ENCODE measurements around the gene KRT75. TPM values are rescaled to one million over a fixed set of nuclear protein-coding genes. Genes with fewer than 3 reads are reported as not detected.

The KRT75 gene
- polyA plus RNA-seq, 1 donor from 2014 or later, result not detected

- Histone ChIP-seq H4K20me1 (ENCODE audit: insufficient read depth) (no peaks in the 10 kb centered on the region), H3F3A (ENCODE audit: insufficient read depth, low read length, poor library complexity, severe bottlenecking) (no peaks in the 10 kb centered on the region), H3K9me3 (ENCODE audit: low read length) (no peaks in the 10 kb centered on the region), H3K27ac (ENCODE audit: low read length) (no peak overlapping the region), H3K9ac (ENCODE audit: low read length) (no peak overlapping the region), H3K4me2 (ENCODE audit: low read length) (no peak overlapping the region), H3K36me3 (ENCODE audit: insufficient read depth, low read length) (no peaks in the 10 kb centered on the region), H3K4me3 (ENCODE audit: low read length) (no peak overlapping the region), H3K9me2 (ENCODE audit: insufficient read depth, low read length) (no peaks in the 10 kb centered on the region), H2AFZ (ENCODE audit: low read depth, low read length) (no peak overlapping the region), H3K27me3 (ENCODE audit: insufficient read depth, low read depth, low read length) (no peaks in the 10 kb centered on the region), H3K79me2 (replicated peaks; ENCODE audit: insufficient read depth, low read length) (no peaks in the 10 kb centered on the region)
- TF ChIP-seq REST (IDR thresholded peaks at IDR 0.05; ENCODE audit: borderline replicate concordance) (no peak), MXI1 (conservative IDR thresholded peaks at IDR 0.05; ENCODE audit: poor library complexity, severe bottlenecking) (no peak), SMC3 (conservative IDR thresholded peaks at IDR 0.05; ENCODE audit: poor library complexity) (no peak), EZH2 (IDR thresholded peaks at IDR 0.05; ENCODE audit: borderline replicate concordance, insufficient read depth, low read length, poor library complexity, severe bottlenecking) (no peak), EP300 (conservative IDR thresholded peaks at IDR 0.05; ENCODE audit: poor library complexity, severe bottlenecking) (no peak), RAD21 (conservative IDR thresholded peaks at IDR 0.05) (no peak), CTCF (IDR thresholded peaks at IDR 0.05; ENCODE audit: poor library complexity, severe bottlenecking) (no peak), POLR2AphosphoS5 (IDR thresholded peaks at IDR 0.05) (no peak), TAF1 (IDR thresholded peaks at IDR 0.05; ENCODE audit: low read depth) (no peak)
Measured at GRCh38 chr12:52427083-52427482, 7.1 kb downstream of the KRT75 start.

GRCh38 chr12:52426034-52426433, 8.1 kb downstream of the KRT75 start:
- H3K4me3 ChIP-seq (ENCODE audit: low read length), result no peak overlapping the region
- no peak overlapping the region for H3K27ac ChIP-seq (ENCODE audit: low read length)
- no peaks in the 10 kb centered on the region for H3K79me2 ChIP-seq (replicated peaks; ENCODE audit: insufficient read depth, low read length)
- H3K9me2 ChIP-seq (ENCODE audit: insufficient read depth, low read length), result no peaks in the 10 kb centered on the region
- no peaks in the 10 kb centered on the region for H3K9me3 ChIP-seq (ENCODE audit: low read length)
- no peaks in the 10 kb centered on the region for H4K20me1 ChIP-seq (ENCODE audit: insufficient read depth)
- H3K27me3 ChIP-seq (ENCODE audit: insufficient read depth, low read depth, low read length), result no peaks in the 10 kb centered on the region
- H2AFZ ChIP-seq (ENCODE audit: low read depth, low read length), result no peak overlapping the region
- H3K4me2 ChIP-seq (ENCODE audit: low read length), result no peak overlapping the region
- H3F3A ChIP-seq (ENCODE audit: insufficient read depth, low read length, poor library complexity, severe bottlenecking), result no peaks in the 10 kb centered on the region
- H3K9ac ChIP-seq (ENCODE audit: low read length), result no peak overlapping the region
- no peaks in the 10 kb centered on the region for H3K36me3 ChIP-seq (ENCODE audit: insufficient read depth, low read length)
- no peak for TF ChIP-seq POLR2AphosphoS5 (IDR thresholded peaks at IDR 0.05)
- TF ChIP-seq CTCF (IDR thresholded peaks at IDR 0.05; ENCODE audit: poor library complexity, severe bottlenecking), result no peak
- TF ChIP-seq EP300 (conservative IDR thresholded peaks at IDR 0.05; ENCODE audit: poor library complexity, severe bottlenecking), result no peak
- no peak for TF ChIP-seq SMC3 (conservative IDR thresholded peaks at IDR 0.05; ENCODE audit: poor library complexity)
- TF ChIP-seq EZH2 (IDR thresholded peaks at IDR 0.05; ENCODE audit: borderline replicate concordance, insufficient read depth, low read length, poor library complexity, severe bottlenecking), result no peak
- TF ChIP-seq TAF1 (IDR thresholded peaks at IDR 0.05; ENCODE audit: low read depth), result no peak
- TF ChIP-seq MXI1 (conservative IDR thresholded peaks at IDR 0.05; ENCODE audit: poor library complexity, severe bottlenecking), result no peak
- TF ChIP-seq RAD21 (conservative IDR thresholded peaks at IDR 0.05), result no peak
- no peak for TF ChIP-seq REST (IDR thresholded peaks at IDR 0.05; ENCODE audit: borderline replicate concordance)

Data from neural cell (in vitro differentiated cells).